Trophoblast cell (in vitro differentiated cells and primary cell): Measurements from ENCODE around the gene CA5B.

Source experiments
- DNase-seq, 2 donors: peaks; one replicate each; pipeline ENCODE4 v3.0.0-alpha.2; 2016
- H2AFZ ChIP-seq: 2 replicates; pipeline ENCODE4 v1.6.1; 2013; ENCODE audit warnings: low read length, moderate library complexity, mild to moderate bottlenecking; ENCODE audit not compliant: insufficient read depth, poor library complexity
- H2AK5ac ChIP-seq: 2 replicates; pipeline ENCODE4 v1.6.1; 2013; ENCODE audit warnings: mild to moderate bottlenecking, low read length
- H2BK120ac ChIP-seq: 2 replicates; pipeline ENCODE4 v1.6.1; 2013; ENCODE audit warnings: low read length, mild to moderate bottlenecking, moderate library complexity; ENCODE audit not compliant: insufficient read depth, poor library complexity
- H2BK12ac ChIP-seq: 2 replicates; pipeline ENCODE4 v1.6.1; 2013; ENCODE audit warnings: mild to moderate bottlenecking, low read length, moderate library complexity
- H2BK5ac ChIP-seq: 2 replicates; pipeline ENCODE4 v1.6.1; 2013; ENCODE audit warnings: low read length, low read depth, moderate library complexity, mild to moderate bottlenecking; ENCODE audit not compliant: poor library complexity
- H3K14ac ChIP-seq: 2 replicates; pipeline ENCODE4 v1.6.1; 2013; ENCODE audit warnings: mild to moderate bottlenecking, low read length
- H3K18ac ChIP-seq: 2 replicates; pipeline ENCODE4 v1.6.1; 2013; ENCODE audit warnings: mild to moderate bottlenecking, low read length
- H3K23ac ChIP-seq: 2 replicates; pipeline ENCODE4 v1.6.1; 2013; ENCODE audit warnings: low read length
- H3K27ac ChIP-seq: 2 replicates; pipeline ENCODE4 v1.5.1; 2013; ENCODE audit warnings: low read depth, mild to moderate bottlenecking, inconsistent platforms, low read length, moderate library complexity
- H3K27me3 ChIP-seq: 2 replicates; pipeline ENCODE4 v1.6.1; 2013; ENCODE audit warnings: inconsistent platforms, mild to moderate bottlenecking, low read length, moderate library complexity; ENCODE audit not compliant: insufficient read depth
- H3K36me3 ChIP-seq, 2 experiments: 1 replicate in 1 of 2; 2 replicates in 1 of 2; pipeline ENCODE4 v1.6.1; 2013; ENCODE audit warnings: low read length in 2 of 2, mild to moderate bottlenecking in 2 of 2, moderate library complexity in 1 of 2; ENCODE audit not compliant: insufficient read depth in 2 of 2, control insufficient read depth in 1 of 2
- H3K4ac ChIP-seq: 2 replicates; pipeline ENCODE4 v1.6.1; 2013; ENCODE audit warnings: low read depth, mild to moderate bottlenecking, low read length, moderate library complexity
- H3K4me1 ChIP-seq, 2 experiments: 1 replicate in 1 of 2; 2 replicates in 1 of 2; pipeline ENCODE4 v1.6.1; 2013; ENCODE audit warnings: low read length in 2 of 2, mild to moderate bottlenecking in 2 of 2, moderate library complexity in 1 of 2; ENCODE audit not compliant: insufficient read depth in 2 of 2, control insufficient read depth in 1 of 2
- H3K4me2 ChIP-seq: 2 replicates; pipeline ENCODE4 v1.6.1; 2013; ENCODE audit warnings: inconsistent platforms, mild to moderate bottlenecking, low read length, moderate library complexity
- H3K4me3 ChIP-seq: 2 replicates; pipeline ENCODE4 v1.5.1; 2013; ENCODE audit warnings: mild to moderate bottlenecking, low read depth, low read length, inconsistent platforms
- H3K79me1 ChIP-seq: one replicate; pipeline ENCODE4 v1.6.1; 2013; ENCODE audit warnings: low read length
- H3K79me2 ChIP-seq: 2 replicates; pipeline ENCODE4 v1.6.1; 2013; ENCODE audit warnings: low read length, mild to moderate bottlenecking; ENCODE audit not compliant: control insufficient read depth, insufficient read depth, poor library complexity
- H3K9ac ChIP-seq: 2 replicates; pipeline ENCODE4 v1.6.1; 2013; ENCODE audit warnings: mild to moderate bottlenecking, low read length
- H3K9me3 ChIP-seq: 2 replicates; pipeline ENCODE4 v1.6.1; 2013; ENCODE audit warnings: low read depth, mild to moderate bottlenecking, control low read depth, inconsistent platforms, low read length; ENCODE audit not compliant: insufficient read depth
- H4K12ac ChIP-seq: 2 replicates; pipeline ENCODE4 v1.6.1; 2013; ENCODE audit warnings: low read depth, mild to moderate bottlenecking, low read length, moderate library complexity
- H4K8ac ChIP-seq: 2 replicates; pipeline ENCODE4 v1.6.1; 2013; ENCODE audit warnings: low read depth, mild to moderate bottlenecking, low read length, moderate library complexity
- H4K91ac ChIP-seq: one replicate; pipeline ENCODE4 v1.6.1; 2013; ENCODE audit warnings: low read depth, mild to moderate bottlenecking, low read length, moderate library complexity
- WGBS: extraction: QIAGEN DNeasy Blood & Tissue Kit; methylation state at CpG from one replicate; pipeline ENCODE4 v1.1.7; 2013; ENCODE audit warnings: missing lambda C conversion rate; ENCODE audit not compliant: insufficient read length, insufficient coverage; ENCODE audit errors: extremely low coverage; 5-methylcytosine and 5-hydroxymethylcytosine counted together

Gene CA5B

GRCh38 chrX:15719324-15719968 lies 18.6 kb upstream of the CA5B start:
- Histone ChIP-seq H3K23ac (no peak overlapping the region), H3K9ac (no peak overlapping the region), H2BK120ac (no peak overlapping the region), H2BK5ac (no peak overlapping the region), H3K4me2 (no peak overlapping the region), H3K18ac (no peak overlapping the region), H3K27me3 (no peaks in the 10 kb centered on the region), H2AK5ac (no peak overlapping the region), H2BK12ac (no peak overlapping the region), H2AFZ (no peak overlapping the region), H4K91ac (no peak overlapping the region), H3K79me1 (no peaks in the 10 kb centered on the region), H3K4me1 (no peaks in the 10 kb centered on the region), H3K36me3 (no peaks in the 10 kb centered on the region), H3K79me2 (no peaks in the 10 kb centered on the region), H3K14ac (no peak overlapping the region), H3K4me3 (no peak overlapping the region), H3K27ac (no peak overlapping the region), H3K4ac (no peak overlapping the region), H4K12ac (no peak overlapping the region), H4K8ac (no peak overlapping the region), H3K9me3 (no peaks in the 10 kb centered on the region)
- DNase-seq = no peak
- WGBS = no CpG with 5 or more reads among the region's 4 CpGs

GRCh38 chrX:15721911-15722310 lies 16.2 kb upstream of the CA5B start:
- no peak overlapping the region for H3K27ac ChIP-seq
- no peak overlapping the region for H2BK5ac ChIP-seq
- H3K4me2 ChIP-seq = no peak overlapping the region
- no peaks in the 10 kb centered on the region for H3K36me3 ChIP-seq
- H3K79me1 ChIP-seq = no peaks in the 10 kb centered on the region
- H2AFZ ChIP-seq = no peak overlapping the region
- no peaks in the 10 kb centered on the region for H3K4me1 ChIP-seq
- DNase-seq = no peak
- no peak overlapping the region for H2BK12ac ChIP-seq
- H3K4ac ChIP-seq = no peak overlapping the region
- WGBS = no CpG with 5 or more reads among the region's 1 CpG
- H3K14ac ChIP-seq = no peak overlapping the region
- no peaks in the 10 kb centered on the region for H3K79me2 ChIP-seq
- H2BK120ac ChIP-seq = no peak overlapping the region
- no peak overlapping the region for H3K18ac ChIP-seq
- H3K27me3 ChIP-seq = no peaks in the 10 kb centered on the region
- H3K9me3 ChIP-seq = no peaks in the 10 kb centered on the region
- no peak overlapping the region for H4K91ac ChIP-seq
- no peak overlapping the region for H4K12ac ChIP-seq
- H4K8ac ChIP-seq = no peak overlapping the region
- H2AK5ac ChIP-seq = no peak overlapping the region
- no peak overlapping the region for H3K4me3 ChIP-seq
- H3K9ac ChIP-seq = no peak overlapping the region
- H3K23ac ChIP-seq = no peak overlapping the region

- Histone ChIP-seq H4K12ac (no peak overlapping the region), H4K91ac (no peak overlapping the region), H3K9ac (no peak overlapping the region), H4K8ac (no peak overlapping the region), H3K23ac (no peak overlapping the region), H2BK5ac (no peak overlapping the region), H2AK5ac (no peak overlapping the region), H3K4ac (no peak overlapping the region), H2AFZ (no peak overlapping the region), H3K36me3 (no peaks in the 10 kb centered on the region), H3K79me1 (no peaks in the 10 kb centered on the region), H3K18ac (no peak overlapping the region), H3K27ac (no peak overlapping the region), H3K14ac (no peak overlapping the region), H2BK120ac (no peak overlapping the region), H3K4me1 (no peaks in the 10 kb centered on the region), H3K79me2 (no peaks in the 10 kb centered on the region), H2BK12ac (no peak overlapping the region), H3K4me3 (no peak overlapping the region), H3K27me3 (no peaks in the 10 kb centered on the region), H3K9me3 (no peaks in the 10 kb centered on the region), H3K4me2 (no peak overlapping the region)
- no peak for DNase-seq
- WGBS = no CpG with 5 or more reads among the region's 3 CpGs
These were observed 14.1 kb upstream of the CA5B start for GRCh38 chrX:15723887-15724517.

DNA sequence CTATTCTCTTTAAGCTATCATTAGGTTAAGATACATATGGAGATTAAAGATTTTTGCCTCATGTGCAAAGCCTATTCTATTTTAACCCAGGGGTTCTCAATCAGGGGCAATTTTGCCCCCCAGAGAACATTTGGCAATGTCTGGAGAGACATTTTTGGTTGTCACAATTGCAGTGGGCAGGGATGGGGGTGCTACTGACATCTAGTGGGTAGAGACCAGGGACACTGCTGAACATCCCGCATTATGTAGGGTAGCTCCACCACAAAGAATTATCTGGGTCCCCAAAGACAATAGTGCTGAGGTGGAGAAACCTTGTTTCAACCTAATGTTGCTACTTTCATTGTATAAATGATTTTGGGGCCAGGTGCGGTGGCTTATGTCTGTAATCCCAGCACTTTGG lies 13.2 kb upstream of the CA5B start:
- Histone ChIP-seq H3K27me3 (no peaks in the 10 kb centered on the region), H3K9ac (no peak overlapping the region), H3K4ac (no peak overlapping the region), H2BK120ac (no peak overlapping the region), H4K12ac (no peak overlapping the region), H2AFZ (no peak overlapping the region), H3K4me2 (no peak overlapping the region), H3K9me3 (no peaks in the 10 kb centered on the region), H4K91ac (no peak overlapping the region), H3K4me1 (no peaks in the 10 kb centered on the region), H3K27ac (no peak overlapping the region), H3K79me2 (no peaks in the 10 kb centered on the region), H3K79me1 (no peaks in the 10 kb centered on the region), H3K18ac (no peak overlapping the region), H4K8ac (no peak overlapping the region), H2BK5ac (no peak overlapping the region), H3K4me3 (no peak overlapping the region), H3K36me3 (no peaks in the 10 kb centered on the region), H3K23ac (no peak overlapping the region), H3K14ac (no peak overlapping the region), H2AK5ac (no peak overlapping the region), H2BK12ac (no peak overlapping the region)
- no CpG with 5 or more reads among the region's 2 CpGs for WGBS
- no peak for DNase-seq
